Thyroid gland (tissue), 4 donors: ENCODE results near the gene BET1. TPM values are rescaled to one million over a fixed set of nuclear protein-coding genes. Genes with fewer than 3 reads are reported as not detected.

Experiments
- DNase-seq, 2 donors: peaks; one replicate each; pipeline ENCODE4 v3.0.0-alpha.2; 2019
- H3K27ac ChIP-seq, 3 donors: fragments of 200-600 bp; sonication (generic); 1 replicate in 2 of 3; 2 replicates in 1 of 3; pipeline ENCODE4 v1.5.1; 2016 to 2019; ENCODE audit warnings: mild to moderate bottlenecking in 1 of 3, moderate library complexity in 1 of 3
- H3K27me3 ChIP-seq: fragments of 200-600 bp; sonication (generic); one replicate; pipeline ENCODE4 v1.5.1; 2019
- H3K36me3 ChIP-seq, 2 donors: fragments of 200-600 bp; sonication (generic); one replicate each; pipeline ENCODE4 v1.5.1; 2016 to 2019
- H3K4me1 ChIP-seq, 2 donors: fragments of 200-600 bp; sonication (generic); one replicate each; pipeline ENCODE4 v1.5.1; 2017 to 2019
- H3K4me3 ChIP-seq, 3 donors: fragments of 200-600 bp; sonication (generic); replicated peaks in 1 of 3; 1 replicate in 2 of 3; 2 replicates in 1 of 3; pipeline ENCODE4 v1.5.1; 2016; ENCODE audit warnings: mild to moderate bottlenecking in 1 of 3
- H3K9me3 ChIP-seq: fragments of 200-600 bp; sonication (generic); one replicate; pipeline ENCODE4 v1.5.1; 2017
- POLR2A ChIP-seq, 2 donors: fragments of 450-650 bp; IDR thresholded peaks; one replicate each; pipeline ENCODE4 v1.6.1; 2017; ENCODE audit warnings: antibody characterized with exemption in 2 of 2, mild to moderate bottlenecking in 2 of 2, moderate library complexity in 1 of 2
- WGBS, 2 donors: methylation state at CpG; one replicate each; pipeline ENCODE4 v1.1.5; 2017; 5-methylcytosine and 5-hydroxymethylcytosine counted together
- intact Hi-C: fragments of 100-400 bp; cut with DNase I; formaldehyde crosslinking; loops from one replicate; pipeline ENCODE4 v1.15.1; 2023
- total RNA-seq, 4 donors: library from RNA; depleted of rRNA; stranded (reverse); fragments of >200 nt; gene quantifications; one replicate each; pipeline ENCODE4 v1.2.3, GENCODE V29; 2016
- TF ChIP-seq, protein P1 (sequence below), 6 experiments: fragments of 200-600 bp in 3 of 6; fragments of 450-650 bp in 3 of 6; sonication (generic) in 3 of 6; IDR thresholded peaks; one replicate each; pipeline ENCODE4 v1.5.1; 2016 to 2019; ENCODE audit warnings: antibody characterized with exemption in 6 of 6, mild to moderate bottlenecking in 2 of 6, inconsistent platforms in 1 of 6, moderate library complexity in 1 of 6

BET1 gene
- total RNA-seq, 4 donors from 2014 or later: 21.6 to 45.5 (median 32.1) TPM

DNA sequence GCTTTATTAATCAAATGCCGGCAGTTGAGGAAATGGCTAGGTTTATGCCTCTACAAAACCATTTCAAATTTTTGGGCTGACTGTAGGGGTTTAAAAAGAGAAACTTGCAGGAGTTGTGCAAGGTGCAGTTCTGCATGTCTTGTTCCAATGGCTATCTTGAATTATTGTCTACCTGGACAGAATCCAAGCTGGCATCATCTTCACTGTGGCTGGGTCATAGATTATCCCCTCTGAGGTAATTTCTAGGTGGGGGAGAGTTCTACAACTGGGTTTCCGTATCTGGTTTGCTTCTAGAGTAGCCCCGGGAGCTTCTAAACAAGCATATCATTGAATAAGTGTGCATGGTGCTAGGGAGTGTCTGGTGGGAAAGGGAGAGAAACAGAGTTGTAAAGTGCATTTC, 16.9 kb downstream of the BET1 start:
- no peak overlapping the region for H3K4me3 ChIP-seq
- no peaks in the 10 kb centered on the region for H3K27me3 ChIP-seq
- no peaks in the 10 kb centered on the region for H3K4me1 ChIP-seq
- DNase-seq: no peak
- no peaks in the 10 kb centered on the region for H3K36me3 ChIP-seq
- H3K27ac ChIP-seq: no peak overlapping the region
- intact Hi-C loops: no loop called here
- 83 to 89% methylated on average over 3 of the region's 3 CpGs for WGBS, 2 donors
- no peaks in the 10 kb centered on the region for H3K9me3 ChIP-seq
- TF ChIP-seq POLR2A (IDR thresholded peaks at IDR 0.05): no peak
- TF ChIP-seq, protein P1, sequence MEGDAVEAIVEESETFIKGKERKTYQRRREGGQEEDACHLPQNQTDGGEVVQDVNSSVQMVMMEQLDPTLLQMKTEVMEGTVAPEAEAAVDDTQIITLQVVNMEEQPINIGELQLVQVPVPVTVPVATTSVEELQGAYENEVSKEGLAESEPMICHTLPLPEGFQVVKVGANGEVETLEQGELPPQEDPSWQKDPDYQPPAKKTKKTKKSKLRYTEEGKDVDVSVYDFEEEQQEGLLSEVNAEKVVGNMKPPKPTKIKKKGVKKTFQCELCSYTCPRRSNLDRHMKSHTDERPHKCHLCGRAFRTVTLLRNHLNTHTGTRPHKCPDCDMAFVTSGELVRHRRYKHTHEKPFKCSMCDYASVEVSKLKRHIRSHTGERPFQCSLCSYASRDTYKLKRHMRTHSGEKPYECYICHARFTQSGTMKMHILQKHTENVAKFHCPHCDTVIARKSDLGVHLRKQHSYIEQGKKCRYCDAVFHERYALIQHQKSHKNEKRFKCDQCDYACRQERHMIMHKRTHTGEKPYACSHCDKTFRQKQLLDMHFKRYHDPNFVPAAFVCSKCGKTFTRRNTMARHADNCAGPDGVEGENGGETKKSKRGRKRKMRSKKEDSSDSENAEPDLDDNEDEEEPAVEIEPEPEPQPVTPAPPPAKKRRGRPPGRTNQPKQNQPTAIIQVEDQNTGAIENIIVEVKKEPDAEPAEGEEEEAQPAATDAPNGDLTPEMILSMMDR (IDR thresholded peaks at IDR 0.05): no peak

DNA sequence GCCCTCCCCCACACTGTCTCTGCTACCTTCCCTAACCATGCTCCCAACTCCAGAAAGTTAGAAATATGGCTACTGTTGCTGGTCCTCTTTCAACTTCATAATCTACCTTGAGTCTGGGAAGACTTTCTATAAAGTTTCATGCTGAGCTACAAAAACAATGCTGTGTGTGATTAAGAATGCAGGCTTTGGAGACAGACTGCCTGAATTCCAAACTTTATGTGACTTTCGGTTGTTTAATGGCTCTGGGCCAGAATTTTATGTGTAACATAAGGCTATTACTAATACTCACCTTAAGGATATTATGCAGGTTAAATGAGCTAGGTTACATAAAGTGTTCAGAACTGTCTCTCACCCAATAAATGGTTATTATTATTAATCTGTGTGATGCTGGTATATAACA, 19.1 kb downstream of the BET1 start:
- no peaks in the 10 kb centered on the region for H3K9me3 ChIP-seq
- no peaks in the 10 kb centered on the region for H3K27me3 ChIP-seq
- TF ChIP-seq, protein P1 (IDR thresholded peaks at IDR 0.05): no peak
- no peak for TF ChIP-seq POLR2A (IDR thresholded peaks at IDR 0.05)
- WGBS, 2 donors: 73% methylated on average over 1 of the region's 1 CpG
- no peak for DNase-seq
- H3K36me3 ChIP-seq: no peaks in the 10 kb centered on the region
- no peak overlapping the region for H3K4me3 ChIP-seq
- H3K27ac ChIP-seq: no peak overlapping the region
- intact Hi-C loops: no loop called here
- H3K4me1 ChIP-seq: no peaks in the 10 kb centered on the region

DNA sequence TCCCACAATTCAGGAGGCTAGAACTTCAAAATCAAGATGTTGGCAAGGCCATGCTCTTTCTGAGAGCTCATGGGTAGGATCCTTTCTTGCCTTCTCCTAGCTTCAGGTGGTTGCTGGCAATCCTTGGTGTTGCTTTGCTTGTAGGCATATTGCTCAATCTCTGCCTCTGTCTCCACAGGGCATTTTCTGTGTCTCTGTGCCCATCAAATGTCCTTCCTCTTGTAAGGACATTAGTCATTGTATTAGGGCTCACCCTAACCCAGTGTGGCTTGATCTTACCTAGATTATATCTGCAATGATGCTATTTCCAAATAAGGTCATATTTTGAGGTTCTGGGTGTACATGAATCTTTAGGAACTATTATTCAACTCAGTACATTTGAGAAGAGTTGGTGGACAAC, 20.1 kb downstream of the BET1 start:
- intact Hi-C loops: no loop called here
- no peak for DNase-seq
- no peak overlapping the region for H3K4me3 ChIP-seq
- H3K27me3 ChIP-seq: no peaks in the 10 kb centered on the region
- H3K4me1 ChIP-seq: no peaks in the 10 kb centered on the region
- no peaks in the 10 kb centered on the region for H3K9me3 ChIP-seq
- no peaks in the 10 kb centered on the region for H3K36me3 ChIP-seq
- H3K27ac ChIP-seq: no peak overlapping the region
- TF ChIP-seq POLR2A (IDR thresholded peaks at IDR 0.05): no peak
- TF ChIP-seq, protein P1 (IDR thresholded peaks at IDR 0.05): no peak

DNA sequence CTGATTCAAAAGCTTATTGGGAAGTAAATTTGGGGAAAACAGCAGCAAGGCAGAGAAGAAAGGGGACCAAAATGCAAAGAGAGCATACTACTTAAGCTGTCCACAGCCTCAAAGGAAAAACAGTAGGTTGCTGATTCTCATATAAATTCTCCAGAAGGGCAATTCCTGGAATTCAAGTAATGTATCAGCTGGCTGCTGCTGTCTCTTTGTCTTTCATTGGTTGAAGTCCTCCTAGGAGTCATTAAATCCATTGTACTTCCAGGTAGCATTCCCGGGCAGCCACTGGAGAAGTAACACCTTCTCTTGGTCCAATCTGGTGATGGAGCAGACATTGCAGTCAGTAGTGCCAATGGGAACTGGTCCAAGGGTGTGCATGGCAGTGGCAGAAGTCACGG, 22.7 kb downstream of the BET1 start:
- DNase-seq: no peak
- intact Hi-C loops: no loop called here
- Histone ChIP-seq H3K9me3 (no peaks in the 10 kb centered on the region), H3K4me1 (no peaks in the 10 kb centered on the region), H3K27me3 (no peaks in the 10 kb centered on the region), H3K36me3 (no peaks in the 10 kb centered on the region), H3K4me3 (no peak overlapping the region), H3K27ac (no peak overlapping the region)
- 79 to 85% methylated on average over 2 of the region's 2 CpGs for WGBS, 2 donors
- TF ChIP-seq POLR2A (IDR thresholded peaks at IDR 0.05): no peak
- TF ChIP-seq, protein P1 (IDR thresholded peaks at IDR 0.05): no peak

DNA sequence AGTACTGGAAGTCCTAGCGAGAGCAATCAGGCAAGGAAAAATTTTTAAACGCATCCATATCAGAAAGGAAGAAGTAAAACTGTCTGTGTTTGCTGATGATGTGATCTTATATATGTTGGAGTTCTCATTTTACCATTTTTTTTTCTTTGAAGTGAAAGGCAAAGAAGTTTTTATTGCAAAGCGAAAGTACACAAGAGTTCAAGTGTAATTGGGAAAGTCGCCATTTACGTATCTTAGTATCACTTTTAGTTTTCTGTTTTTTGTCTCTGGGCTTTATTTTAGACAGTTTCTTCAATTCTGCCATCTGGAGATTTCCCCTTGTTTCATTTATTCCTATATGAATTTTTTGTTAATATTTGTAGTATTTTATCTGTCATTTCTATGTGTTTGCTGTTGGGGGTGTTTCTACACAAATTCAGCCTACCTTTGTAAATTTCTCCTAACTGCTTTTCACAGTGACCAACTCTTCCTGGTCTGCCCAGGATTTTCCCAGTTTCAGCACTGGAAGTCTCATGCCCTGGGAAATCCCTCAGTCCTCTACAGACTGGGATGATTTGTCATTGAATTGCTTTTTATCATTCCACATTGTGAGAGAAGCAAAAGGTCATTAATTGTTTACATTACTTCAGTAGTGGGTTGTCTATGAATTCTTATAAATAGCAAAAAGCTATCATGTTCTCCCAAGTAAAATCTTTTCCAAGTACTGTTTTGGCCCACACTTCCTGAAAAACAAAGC, 23.2 kb downstream of the BET1 start:
- no peaks in the 10 kb centered on the region for H3K36me3 ChIP-seq
- H3K27ac ChIP-seq: peak overlapping the region in 1 of 3 donors; percentile 6
- intact Hi-C loops: no loop called here
- no peak overlapping the region for H3K4me3 ChIP-seq
- no peak for DNase-seq
- TF ChIP-seq, protein P1 (IDR thresholded peaks at IDR 0.05): no peak
- TF ChIP-seq POLR2A (IDR thresholded peaks at IDR 0.05): no peak
- no peaks in the 10 kb centered on the region for H3K27me3 ChIP-seq
- H3K4me1 ChIP-seq: no peaks in the 10 kb centered on the region
- H3K9me3 ChIP-seq: no peaks in the 10 kb centered on the region
- WGBS, 2 donors: 75 to 82% methylated on average over 5 of the region's 5 CpGs
